Adipose tissue (tissue), 3 donors: Measurements from ENCODE around the gene GTPBP1. TPM values are rescaled to one million over a fixed set of nuclear protein-coding genes. Genes with fewer than 3 reads are reported as not detected.

Experiments
- H3K27ac ChIP-seq: one replicate; pipeline ENCODE4 v1.5.1; 2013; ENCODE audit warnings: low read depth, low read length
- WGBS, 3 donors: extraction: QIAGEN DNeasy Blood & Tissue Kit; methylation state at CpG; one replicate each; pipeline ENCODE4 v1.1.7; 2013; 5-methylcytosine and 5-hydroxymethylcytosine counted together
- polyA plus RNA-seq, 3 donors: library from polyadenylated mRNA; stranded (reverse); fragments of 200-250 nt; gene quantifications; one replicate each; pipeline ENCODE4 v1.2.3, GENCODE V29; 2013
- donor health status: healthy with polysubstance abuse.
- donor health status: Bipolar disorder and iron deficiency.
- donor health status: healthy.

The GTPBP1 gene
- 10 to 100 TPM; 13.2 to 20.9 (median 13.9) TPM for polyA plus RNA-seq

DNA sequence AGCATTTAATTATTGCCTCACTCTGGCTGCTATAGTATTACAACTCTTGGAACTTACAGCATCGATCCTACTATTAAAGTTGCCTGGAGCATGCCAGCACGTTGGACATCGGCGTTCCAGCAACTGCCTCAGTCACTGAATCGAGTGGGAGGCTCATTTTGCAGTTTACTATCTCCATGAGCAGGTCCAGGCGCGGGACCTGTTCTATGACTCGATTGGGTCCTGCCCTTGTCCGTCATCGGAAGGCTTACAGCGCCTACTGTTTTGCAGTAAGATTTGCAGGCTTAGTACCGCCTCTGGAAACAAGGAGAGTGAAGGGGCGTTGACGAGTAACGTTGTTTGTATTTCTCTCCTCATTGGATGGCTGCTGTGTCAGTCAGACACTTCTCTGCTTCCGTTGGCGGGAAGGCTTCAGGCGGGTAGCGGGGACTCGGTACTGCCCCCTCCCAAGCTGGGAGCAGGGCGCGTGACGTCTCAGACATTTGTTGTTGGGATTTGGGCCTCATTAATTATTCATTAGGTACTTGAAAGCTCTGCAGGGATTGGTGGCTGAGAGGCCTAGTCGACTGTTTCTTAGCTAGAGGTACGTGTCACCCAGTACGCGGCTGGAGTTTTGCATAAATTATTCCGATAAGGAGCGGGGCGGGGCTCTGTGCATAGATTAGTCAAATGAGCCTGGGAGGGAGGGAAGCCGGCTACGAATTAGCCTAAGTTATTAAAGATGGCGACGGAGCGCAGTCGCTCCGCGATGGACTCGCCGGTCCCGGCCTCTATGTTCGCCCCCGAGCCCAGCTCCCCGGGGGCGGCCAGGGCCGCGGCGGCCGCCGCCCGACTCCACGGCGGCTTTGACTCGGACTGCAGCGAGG is at the start of gene GTPBP1:
Gene GTPBP1 (plus strand): TSS at position 710 of the 866 bp plus-strand sequence. CDS start 12 bp downstream, at position 722.
- WGBS, 3 donors, result 0 to 1% (median 0%) methylated on average over 47 to 55 of the region's 55 CpGs

GRCh38 chr22:38656256-38657044 is 49.3 kb upstream of the GTPBP1 start, which contains the start of the genes CBY1 and FAM227A:
Gene CBY1 (plus strand): TSS chr22:38656638. CDS start chr22:38668055, 11,417 bp downstream.
Gene FAM227A (minus strand): TSS chr22:38656392. CDS start chr22:38650168, 6,224 bp downstream.
- 0 to 1% (median 0%) methylated on average over 66 of the region's 66 CpGs for WGBS, 3 donors

More for the DNA sequence above, at the start of gene GTPBP1:
- H3K27ac ChIP-seq, result peak within 1 kb of the TSS; percentile 79

GRCh38 chr22:38657045-38657909 is 48.5 kb upstream of the GTPBP1 start:
- H3K27ac ChIP-seq, result no peak overlapping the region
- WGBS, 3 donors, result 5 to 12% (median 9%) methylated on average over 16 of the region's 16 CpGs

More at GRCh38 chr22:38656256-38657044, 49.3 kb upstream of the GTPBP1 start, which contains the start of the genes CBY1 and FAM227A:
- H3K27ac ChIP-seq, result peak within 1 kb of the TSS; percentile 13

DNA sequence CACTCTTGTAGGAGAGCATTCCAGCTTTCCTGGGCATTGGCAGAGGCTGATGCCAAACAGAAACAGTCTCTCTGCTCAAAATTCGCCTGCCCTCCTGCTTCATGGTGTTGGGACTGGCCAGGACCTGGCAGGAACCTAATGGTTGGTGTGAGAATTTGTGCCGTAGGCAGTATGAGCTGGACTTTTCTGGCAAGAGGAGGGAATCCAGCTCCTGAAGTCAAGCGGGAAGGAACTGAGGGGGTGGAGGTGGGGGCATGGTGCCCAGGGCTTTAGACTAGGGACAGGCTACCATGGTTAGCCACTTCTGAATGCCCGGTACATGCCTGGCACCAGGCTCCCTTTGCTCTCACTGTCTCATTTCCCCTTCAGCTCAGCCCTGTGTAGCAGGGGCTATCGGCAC is 30.9 kb upstream of the GTPBP1 start:
- H3K27ac ChIP-seq, result no peak overlapping the region
- 76 to 85% (median 82%) methylated on average over 5 of the region's 5 CpGs for WGBS, 3 donors

DNA sequence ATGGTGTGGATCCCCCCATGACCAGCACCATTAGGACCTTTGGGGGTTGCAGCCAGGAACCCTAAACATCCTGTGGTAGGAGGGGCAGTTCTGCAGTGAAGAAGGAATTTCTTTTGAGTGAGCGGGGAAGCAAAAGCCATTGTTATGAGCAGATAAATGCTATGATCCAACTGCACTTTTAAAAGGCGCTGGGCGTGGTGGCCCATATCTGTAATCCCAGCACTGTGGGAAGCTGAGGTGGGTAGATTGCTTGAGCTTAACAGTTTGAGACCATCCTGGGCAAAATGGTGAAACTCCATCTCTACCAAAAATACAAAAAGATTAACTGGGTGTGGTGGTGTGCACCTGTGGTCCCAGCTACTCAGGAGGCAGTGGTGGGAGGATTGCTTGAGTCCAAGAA is 29.9 kb upstream of the GTPBP1 start:
- WGBS, 3 donors, result 95 to 96% (median 96%) methylated on average over 3 of the region's 3 CpGs
- H3K27ac ChIP-seq, result no peak overlapping the region

DNA sequence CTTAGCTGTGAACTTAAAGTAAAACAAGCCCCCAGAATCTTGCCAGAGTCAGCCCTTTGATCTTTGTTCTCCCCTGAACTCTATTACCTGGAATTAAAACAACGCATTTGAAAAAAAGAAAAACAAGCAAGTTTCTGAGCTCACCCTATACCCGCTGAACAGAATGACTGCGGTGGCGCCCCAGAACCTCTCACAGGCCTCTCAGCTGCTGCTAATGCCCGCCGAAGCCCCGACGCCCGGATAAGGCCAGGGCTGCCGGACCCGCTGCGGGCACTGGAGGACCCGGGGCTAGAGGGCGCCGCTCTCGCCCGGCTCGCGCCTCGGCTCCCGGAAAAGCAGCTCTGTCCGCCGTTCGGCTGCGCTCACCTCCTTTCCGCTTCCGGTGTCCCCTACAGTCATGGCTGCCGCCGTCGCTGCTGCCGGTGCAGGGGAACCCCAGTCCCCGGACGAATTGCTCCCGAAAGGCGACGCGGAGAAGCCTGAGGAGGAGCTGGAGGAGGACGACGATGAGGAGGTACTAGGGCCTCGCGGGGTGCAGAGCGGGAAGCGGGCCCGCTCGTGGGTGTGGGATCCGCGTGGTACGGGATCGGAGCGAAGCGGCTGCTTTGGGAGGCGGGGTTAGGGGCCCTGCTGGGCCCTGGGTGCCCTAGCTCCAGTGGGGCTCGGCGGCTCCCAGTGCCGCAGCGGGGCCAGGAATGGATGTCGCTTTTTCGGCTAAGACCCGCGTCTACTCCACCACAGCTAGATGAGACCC is 24.0 kb upstream of the GTPBP1 start, which contains the start of gene TOMM22:
Gene TOMM22 (plus strand): TSS at position 376 of the 754 bp plus-strand sequence. CDS start 22 bp downstream, at position 398.
- H3K27ac ChIP-seq, result no peak within 1 kb of the TSS
- 0 to 1% (median 0%) methylated on average over 56 to 60 of the region's 60 CpGs for WGBS, 3 donors

DNA sequence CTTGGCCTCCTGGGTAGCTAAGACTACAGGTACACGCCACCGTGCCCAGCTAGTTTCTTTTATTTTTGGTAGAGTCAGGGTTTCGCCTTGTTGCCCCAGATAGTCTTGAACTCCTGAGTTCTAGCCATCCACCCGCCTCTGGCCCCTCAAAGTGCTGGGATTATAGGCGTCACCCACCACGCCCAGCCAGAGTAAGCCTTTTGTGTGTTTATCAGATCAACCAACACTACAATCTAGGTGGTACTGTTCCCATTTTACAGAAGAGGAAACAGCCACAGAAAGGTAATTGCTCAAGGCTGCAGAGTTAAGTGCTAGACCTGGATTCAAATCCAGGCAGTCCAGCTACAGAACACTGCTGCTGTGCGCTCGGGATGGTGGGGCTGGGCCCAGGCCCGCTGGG is 20.8 kb upstream of the GTPBP1 start:
- WGBS, 3 donors, result 91 to 94% (median 92%) methylated on average over 9 of the region's 9 CpGs

DNA sequence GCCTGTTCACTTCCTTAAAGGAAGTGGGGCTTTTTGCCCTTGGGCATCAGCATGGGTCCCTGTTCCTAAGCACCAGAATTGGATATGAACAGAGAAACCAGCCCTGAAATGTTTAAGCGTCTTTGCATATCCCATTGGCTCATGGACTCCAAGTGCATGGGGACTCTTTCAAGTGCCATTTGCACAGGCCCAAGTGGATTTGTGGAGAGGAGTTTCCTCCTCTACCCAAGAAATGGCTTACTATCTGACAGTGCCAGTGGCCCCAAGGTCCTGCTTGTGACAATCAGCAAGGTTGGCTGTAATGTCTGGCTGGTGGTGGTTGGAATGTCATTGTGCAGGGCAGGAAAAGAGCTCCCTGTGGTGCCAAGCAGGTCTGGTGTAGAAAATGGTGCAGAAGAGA is 20.0 kb upstream of the GTPBP1 start:
- no peak overlapping the region for H3K27ac ChIP-seq
- WGBS, 3 donors, result 92 to 93% (median 93%) methylated on average over 1 of the region's 1 CpG

More for the DNA sequence above, 20.8 kb upstream of the GTPBP1 start:
- H3K27ac ChIP-seq, result no peak overlapping the region

DNA sequence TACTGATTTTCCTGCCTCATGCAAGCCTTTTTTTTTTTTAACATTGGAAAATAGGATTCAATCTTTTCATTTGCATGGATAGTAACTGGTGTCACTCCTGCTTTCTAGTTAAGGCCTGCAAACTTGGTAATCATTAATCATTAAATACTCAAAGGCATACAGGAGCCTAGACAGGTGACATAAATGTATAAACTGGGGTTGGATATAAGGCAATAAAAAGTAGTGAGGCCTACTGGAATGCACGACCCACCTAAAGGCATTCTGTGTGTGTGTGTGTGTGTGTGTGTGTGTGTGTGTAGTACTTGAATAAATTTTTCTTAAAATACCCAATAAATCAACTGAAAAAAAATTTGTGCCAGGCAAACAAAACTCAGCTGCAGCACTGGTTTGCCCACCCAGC is 16.1 kb upstream of the GTPBP1 start:
- H3K27ac ChIP-seq, result no peak overlapping the region
- WGBS, 3 donors, result 45 to 70% (median 57%) methylated on average over 1 of the region's 1 CpG

- 69 to 90% (median 70%) methylated on average over 2 of the region's 2 CpGs for WGBS, 3 donors
- no peak overlapping the region for H3K27ac ChIP-seq
These were observed 11.7 kb upstream of the GTPBP1 start for GRCh38 chr22:38694049-38694448.

- no peak overlapping the region for H3K27ac ChIP-seq
- 73 to 77% (median 75%) methylated on average over 3 of the region's 3 CpGs for WGBS, 3 donors
These were observed 10.8 kb upstream of the GTPBP1 start for GRCh38 chr22:38694940-38695339.

DNA sequence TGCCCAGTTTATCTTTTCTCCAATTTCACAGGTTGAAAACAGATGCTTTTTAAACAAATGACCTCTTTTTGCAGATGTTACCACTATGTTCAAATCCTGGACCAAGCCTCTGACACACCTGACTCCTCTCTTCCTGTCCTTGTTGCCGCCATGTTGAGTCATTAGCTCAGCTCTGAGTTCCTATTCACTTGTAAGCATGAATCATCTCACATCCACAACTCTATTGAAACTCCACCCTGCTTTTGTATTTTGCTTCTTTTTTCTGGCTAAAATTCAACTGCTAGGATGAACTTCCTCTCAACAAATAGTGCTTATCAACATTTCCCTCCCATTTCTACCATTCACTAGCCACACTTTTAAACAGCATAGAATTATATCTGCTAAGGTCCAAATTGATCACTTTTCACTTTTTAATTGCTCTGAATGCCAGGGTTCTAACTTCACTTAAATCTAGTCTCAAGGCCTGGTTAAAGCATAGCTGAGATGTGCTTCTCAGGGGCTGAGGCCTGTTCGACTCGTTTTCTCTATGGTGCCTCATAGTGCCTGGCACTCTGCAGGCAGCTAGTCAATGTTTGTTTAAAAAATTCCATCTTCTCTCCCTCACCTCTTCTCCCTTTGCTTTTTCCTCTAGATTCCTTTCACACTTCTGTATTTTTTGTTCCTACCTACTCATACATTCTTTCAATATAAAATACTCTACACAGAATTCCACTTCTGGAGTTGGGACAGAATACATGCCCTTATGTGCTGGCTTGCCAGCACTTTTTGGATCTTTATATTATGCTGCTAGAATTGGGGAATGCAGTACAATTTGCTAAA is 8.9 kb upstream of the GTPBP1 start:
- H3K27ac ChIP-seq, result no peak overlapping the region
- WGBS, 3 donors, result 33 to 36% (median 34%) methylated on average over 3 of the region's 3 CpGs

GRCh38 chr22:38697425-38698089 is 8.2 kb upstream of the GTPBP1 start:
- H3K27ac ChIP-seq, result no peak overlapping the region
- 47 to 73% (median 69%) methylated on average over 8 of the region's 8 CpGs for WGBS, 3 donors

- WGBS, 3 donors, result 82 to 89% (median 88%) methylated on average over 13 of the region's 13 CpGs
- no peak overlapping the region for H3K27ac ChIP-seq
These were observed 7.2 kb upstream of the GTPBP1 start for GRCh38 chr22:38698407-38699094.

- 46 to 53% (median 50%) methylated on average over 5 of the region's 5 CpGs for WGBS, 3 donors
- no peak overlapping the region for H3K27ac ChIP-seq
These were observed 6.6 kb upstream of the GTPBP1 start for GRCh38 chr22:38699143-38699542.
